GM21737 (cell line): Measurements from ENCODE around the gene PGAP3.
"Not testable (repeated sequence)": the region's sequence is repeated elsewhere in the genome, so short reads cannot be mapped to it uniquely, and the experiment has no call there.

Source experiments
- ATAC-seq: cut with Tn5 transposase; IDR thresholded peaks from one replicate; pipeline ENCODE4 v1.9.1; 2021; ENCODE audit warnings: mild to moderate bottlenecking, moderate library complexity; ENCODE audit not compliant: unreplicated experiment

PGAP3 gene

DNA sequence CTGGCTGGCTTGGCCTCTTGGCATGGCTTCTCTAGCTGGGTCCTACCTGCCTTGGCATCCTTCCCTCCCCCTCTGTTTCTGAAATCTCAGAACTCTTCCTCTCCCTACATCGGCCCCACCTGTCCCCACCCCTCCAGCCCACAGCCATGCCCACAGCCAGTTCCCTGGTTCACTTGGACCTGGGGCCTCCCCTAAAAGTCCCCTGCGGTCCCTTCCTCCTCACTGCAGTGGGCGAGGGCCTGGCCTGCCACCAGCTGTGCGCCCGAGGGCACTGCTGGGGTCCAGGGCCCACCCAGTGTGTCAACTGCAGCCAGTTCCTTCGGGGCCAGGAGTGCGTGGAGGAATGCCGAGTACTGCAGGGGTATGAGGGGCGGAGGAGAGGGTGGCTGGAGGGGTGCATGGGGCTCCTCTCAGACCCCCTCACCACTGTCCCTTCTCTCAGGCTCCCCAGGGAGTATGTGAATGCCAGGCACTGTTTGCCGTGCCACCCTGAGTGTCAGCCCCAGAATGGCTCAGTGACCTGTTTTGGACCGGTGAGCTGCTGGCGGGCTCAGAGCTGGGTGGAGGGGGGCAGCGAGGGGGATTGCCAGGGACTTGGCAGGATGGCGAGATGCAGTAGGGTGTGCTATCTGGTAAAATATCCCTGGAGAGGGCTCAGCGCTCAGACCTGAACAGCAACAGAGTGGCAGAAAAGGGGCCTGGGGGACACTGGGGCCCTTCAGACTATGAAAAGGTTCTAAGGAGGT is 28.4 kb upstream of the PGAP3 start:
- ATAC-seq, result no peak

DNA sequence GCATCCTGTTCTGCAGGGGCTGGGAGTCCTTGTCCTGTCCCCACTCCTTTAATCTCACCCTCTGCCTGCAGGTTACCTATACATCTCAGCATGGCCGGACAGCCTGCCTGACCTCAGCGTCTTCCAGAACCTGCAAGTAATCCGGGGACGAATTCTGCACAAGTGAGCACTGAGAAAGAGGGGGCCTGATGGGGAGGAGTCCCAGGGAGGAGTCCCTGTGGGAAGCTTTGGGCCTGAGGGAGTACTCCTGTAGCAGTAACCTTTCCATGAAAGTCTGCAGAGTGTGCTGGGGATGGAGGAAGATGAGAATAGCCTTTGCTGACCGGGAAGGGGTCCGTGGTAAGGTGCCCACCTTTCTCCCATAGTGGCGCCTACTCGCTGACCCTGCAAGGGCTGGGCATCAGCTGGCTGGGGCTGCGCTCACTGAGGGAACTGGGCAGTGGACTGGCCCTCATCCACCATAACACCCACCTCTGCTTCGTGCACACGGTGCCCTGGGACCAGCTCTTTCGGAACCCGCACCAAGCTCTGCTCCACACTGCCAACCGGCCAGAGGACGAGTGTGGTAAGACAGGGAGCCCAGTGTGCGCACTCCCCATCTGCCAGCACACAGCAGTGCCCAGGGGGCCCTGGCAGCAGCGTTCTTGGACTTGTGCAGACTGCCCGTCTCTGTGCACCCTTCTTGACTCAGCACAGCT is 27.7 kb upstream of the PGAP3 start:
- no peak for ATAC-seq

GRCh38 chr17:39714234-39714633 is 26.4 kb upstream of the PGAP3 start:
- ATAC-seq, result no peak

GRCh38 chr17:39711851-39712250 is 24.0 kb upstream of the PGAP3 start:
- ATAC-seq, result no peak

- not testable (repeated sequence) for ATAC-seq
These were observed 23.2 kb upstream of the PGAP3 start for GRCh38 chr17:39711071-39711470.

- no peak for ATAC-seq
These were observed 22.4 kb upstream of the PGAP3 start for GRCh38 chr17:39709998-39710964.

- no peak for ATAC-seq
These were observed 21.6 kb upstream of the PGAP3 start for GRCh38 chr17:39709319-39709997.

DNA sequence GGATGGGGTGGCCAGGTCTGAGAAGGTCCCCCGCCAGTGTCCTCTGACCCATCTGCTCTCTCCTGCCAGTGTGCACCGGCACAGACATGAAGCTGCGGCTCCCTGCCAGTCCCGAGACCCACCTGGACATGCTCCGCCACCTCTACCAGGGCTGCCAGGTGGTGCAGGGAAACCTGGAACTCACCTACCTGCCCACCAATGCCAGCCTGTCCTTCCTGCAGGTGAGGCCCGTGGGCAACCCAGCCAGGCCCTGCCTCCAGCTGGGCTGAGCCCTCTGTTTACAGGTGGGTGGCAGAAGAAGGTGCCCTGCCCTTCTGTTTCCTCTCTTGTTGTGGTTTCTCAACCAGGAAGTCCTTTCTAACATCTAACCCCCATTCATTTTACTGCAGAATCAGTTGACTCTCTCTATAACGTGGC is 19.1 kb upstream of the PGAP3 start:
- ATAC-seq, result no peak

DNA sequence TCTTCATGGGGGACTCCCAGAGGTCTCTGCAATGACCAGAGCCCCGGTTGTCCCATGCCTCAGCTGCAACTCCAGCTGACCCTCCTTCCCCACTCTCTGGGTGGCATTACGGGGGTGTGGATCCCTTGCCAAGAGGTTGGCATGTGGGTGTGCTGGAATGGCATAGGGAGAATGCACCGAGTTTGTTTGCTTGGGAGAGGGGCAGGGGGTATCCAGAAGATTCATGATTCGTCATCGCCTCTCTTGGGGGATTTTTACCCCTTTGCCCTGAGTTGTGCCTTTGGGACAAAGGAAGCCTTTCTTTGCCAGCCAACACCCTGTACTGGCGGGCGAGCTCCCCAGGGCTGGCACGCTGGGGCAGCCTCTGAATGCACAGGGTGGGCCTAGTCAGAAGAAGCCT is 18.5 kb upstream of the PGAP3 start:
- ATAC-seq, result no peak

DNA sequence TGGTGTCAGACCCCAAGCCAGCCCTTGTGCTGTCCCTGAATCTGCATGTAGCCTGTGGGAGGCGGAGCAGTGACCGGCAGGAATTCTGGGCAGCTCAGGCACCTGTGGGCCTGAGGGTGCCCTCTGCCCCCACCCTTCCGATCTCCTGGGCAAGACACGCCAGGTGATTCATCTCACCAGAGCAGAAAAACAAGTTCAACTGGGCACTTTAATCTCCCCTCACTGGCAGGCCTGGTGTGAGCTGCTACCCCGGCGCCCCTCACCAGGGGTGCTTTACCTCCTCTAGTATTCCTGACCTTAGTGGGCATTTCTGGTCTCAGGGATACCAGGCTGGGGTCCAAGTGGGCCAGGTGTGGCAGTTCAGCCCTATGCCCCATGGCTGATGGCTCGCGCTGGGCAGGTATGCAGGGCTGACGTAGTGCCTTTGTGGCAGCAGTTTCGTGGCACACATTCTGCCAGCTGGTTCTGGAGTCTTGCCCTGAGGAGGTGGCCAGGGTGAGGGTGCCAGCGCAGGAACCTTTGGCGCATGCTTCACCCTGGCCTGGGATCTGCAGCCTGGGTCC is 18.0 kb upstream of the PGAP3 start:
- ATAC-seq, result no peak

- ATAC-seq, result no peak
These were observed 17.1 kb upstream of the PGAP3 start for GRCh38 chr17:39704821-39705551.

DNA sequence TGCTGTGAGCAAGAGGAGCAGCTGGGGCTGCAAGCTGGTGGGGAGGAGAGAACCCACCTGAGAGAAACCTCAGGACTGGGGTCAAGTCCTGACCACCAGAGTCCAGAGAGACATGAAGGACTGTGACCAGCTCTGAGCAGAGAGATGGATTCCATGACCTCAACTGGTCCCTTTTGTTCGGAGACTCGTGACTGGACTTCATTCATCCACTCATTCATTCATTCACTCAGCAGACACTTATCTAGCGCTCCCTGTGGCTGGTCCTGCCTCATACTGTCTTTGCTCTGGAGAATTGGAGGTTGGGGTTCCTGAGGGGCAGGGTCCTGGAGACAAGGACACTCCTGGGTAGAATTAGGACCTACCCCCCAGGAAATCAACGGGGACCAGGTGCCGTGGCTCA is 16.1 kb upstream of the PGAP3 start:
- no peak for ATAC-seq

- no peak for ATAC-seq
These were observed 15.3 kb upstream of the PGAP3 start for GRCh38 chr17:39702901-39703893.

DNA sequence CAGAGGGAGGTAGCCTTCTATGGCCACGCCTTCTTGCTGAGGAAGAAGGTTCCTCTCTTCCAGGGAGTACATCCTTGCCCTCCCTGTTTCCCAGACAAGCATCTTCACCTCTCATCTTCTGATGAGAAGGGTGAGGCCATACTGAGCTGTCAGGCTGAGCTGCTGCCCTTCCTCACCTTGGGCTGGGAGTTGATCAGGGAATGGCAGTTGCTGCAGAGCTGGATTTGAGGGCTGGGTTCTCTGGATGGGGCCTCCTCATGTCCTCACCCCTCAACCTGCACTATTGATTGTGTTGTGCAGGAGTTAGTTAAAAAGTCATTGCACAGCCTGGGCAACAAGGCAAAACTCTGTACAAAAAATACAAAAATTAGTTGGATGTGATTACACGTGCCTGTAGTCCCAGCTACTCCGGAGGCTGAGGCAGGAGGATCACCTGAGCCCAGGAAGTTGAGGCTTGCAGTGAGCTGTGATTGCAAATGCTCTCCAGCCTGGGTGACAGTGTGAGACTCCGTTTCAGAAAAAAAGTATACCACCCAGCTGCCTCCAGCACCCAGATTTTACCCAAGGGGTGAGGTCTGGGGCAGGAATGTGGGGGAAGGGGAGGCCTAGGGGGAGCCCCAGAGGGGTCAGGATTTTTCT is 14.0 kb upstream of the PGAP3 start:
- no peak for ATAC-seq

- no peak for ATAC-seq
These were observed 13.3 kb upstream of the PGAP3 start for GRCh38 chr17:39701012-39701783.

DNA sequence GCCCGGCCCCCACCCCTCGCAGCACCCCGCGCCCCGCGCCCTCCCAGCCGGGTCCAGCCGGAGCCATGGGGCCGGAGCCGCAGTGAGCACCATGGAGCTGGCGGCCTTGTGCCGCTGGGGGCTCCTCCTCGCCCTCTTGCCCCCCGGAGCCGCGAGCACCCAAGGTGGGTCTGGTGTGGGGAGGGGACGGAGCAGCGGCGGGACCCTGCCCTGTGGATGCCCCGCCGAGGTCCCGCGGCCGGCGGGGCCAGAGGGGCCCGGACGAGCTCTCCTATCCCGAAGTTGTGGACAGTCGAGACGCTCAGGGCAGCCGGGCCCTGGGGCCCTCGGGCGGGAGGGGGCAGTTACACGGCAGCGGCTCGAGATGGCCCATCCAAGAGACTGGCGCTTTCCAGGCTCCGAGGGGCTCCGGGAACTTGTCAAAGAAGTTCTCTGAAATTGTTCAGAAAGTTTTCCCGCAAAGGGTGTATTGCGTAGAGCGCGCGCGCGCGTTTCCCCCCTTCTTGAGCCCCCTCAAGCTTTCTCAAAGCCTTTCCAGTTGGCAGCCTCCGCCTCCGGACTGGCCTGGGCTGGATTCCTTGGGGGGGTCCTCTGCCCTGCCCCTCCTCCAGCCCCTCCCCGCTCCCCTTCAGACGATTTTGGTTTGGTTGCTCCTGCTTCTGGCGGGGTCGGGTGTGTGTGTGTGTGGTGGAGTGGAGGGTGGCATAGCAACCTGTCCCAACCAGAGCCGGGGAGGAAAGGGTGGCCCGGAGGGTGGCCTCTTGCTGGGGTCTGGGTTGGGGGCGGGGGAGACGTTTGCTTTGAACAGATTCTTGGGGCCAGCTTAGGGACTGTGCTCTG is 12.5 kb upstream of the PGAP3 start:
- ATAC-seq, result no peak

GRCh38 chr17:39699818-39700147 is 11.9 kb upstream of the PGAP3 start, which contains the start of gene ERBB2:
Gene ERBB2 (plus strand): TSS chr17:39700064. CDS start chr17:39700239, 175 bp downstream.
- ATAC-seq, result no peak
